GM19372 (cell line): ENCODE data around the gene SRR.
"Not testable (repeated sequence)": the region's sequence is repeated elsewhere in the genome, so short reads cannot be mapped to it uniquely, and the experiment has no call there.

ENCODE experiments used
- ATAC-seq: cut with Tn5 transposase; IDR thresholded peaks from one replicate; pipeline ENCODE4 v1.9.1; 2021; ENCODE audit warnings: mild to moderate bottlenecking, low read depth, moderate library complexity; ENCODE audit not compliant: unreplicated experiment

Gene SRR, protein sequence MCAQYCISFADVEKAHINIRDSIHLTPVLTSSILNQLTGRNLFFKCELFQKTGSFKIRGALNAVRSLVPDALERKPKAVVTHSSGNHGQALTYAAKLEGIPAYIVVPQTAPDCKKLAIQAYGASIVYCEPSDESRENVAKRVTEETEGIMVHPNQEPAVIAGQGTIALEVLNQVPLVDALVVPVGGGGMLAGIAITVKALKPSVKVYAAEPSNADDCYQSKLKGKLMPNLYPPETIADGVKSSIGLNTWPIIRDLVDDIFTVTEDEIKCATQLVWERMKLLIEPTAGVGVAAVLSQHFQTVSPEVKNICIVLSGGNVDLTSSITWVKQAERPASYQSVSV

DNA sequence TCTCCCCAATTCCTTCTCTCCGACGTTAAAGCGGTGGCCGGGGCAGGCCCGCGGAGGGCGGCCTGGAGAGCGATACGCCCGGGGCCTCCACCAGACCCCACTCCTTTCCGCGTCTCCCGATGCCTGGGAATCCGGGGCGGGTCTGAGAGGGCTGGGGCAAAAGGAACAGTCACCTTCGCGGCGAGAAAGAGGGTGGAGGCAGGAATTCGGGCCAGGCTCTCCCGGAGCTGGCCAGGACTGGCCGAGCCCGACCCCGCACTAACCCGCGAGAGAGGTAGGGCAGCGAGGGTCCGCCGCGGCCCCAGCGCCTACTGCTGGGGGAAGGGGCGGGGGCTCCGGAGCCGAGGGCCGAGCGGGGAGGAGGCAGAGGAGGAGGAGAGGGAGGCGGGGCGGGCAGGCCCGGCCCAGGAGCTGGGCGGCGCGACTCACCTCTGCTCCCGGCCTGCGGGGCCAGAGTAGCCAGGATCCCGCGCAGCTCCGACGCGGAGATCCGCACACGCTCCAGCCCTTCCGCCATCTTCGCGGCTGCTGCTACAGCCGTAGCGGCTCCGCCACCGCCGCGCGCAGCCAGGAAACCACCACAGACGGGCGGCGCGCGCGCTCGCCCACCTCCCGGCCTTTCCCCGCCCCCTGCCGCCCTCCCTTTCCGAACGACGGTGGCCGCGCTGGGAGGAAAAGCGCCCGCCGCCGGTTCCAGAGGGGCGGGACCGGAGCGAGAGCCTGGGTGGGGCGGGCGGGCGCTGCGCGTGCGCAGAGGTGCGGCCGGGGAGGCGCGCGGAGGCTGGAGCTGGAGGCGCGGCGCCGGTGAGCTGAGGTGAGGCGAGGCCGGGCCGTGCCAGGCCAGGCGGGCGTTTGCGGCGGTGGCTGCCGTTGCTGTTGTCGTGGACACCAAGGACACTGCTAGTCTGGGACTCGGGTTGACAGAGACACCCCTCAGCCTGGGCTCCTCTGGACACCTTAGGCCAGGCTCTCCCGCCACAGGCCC, at the start of gene SRR, which contains the start of gene SMG6:
Gene SRR, plus strand, starts transcription at position 747 of the 985 bp plus-strand sequence. CDS start 11,611 bp downstream, outside the sequence.
Gene SMG6, minus strand, starts transcription at position 582 of the 985 bp plus-strand sequence. Its CDS starts 65 bp downstream, at position 517.
- peak; percentile 76 for ATAC-seq

DNA sequence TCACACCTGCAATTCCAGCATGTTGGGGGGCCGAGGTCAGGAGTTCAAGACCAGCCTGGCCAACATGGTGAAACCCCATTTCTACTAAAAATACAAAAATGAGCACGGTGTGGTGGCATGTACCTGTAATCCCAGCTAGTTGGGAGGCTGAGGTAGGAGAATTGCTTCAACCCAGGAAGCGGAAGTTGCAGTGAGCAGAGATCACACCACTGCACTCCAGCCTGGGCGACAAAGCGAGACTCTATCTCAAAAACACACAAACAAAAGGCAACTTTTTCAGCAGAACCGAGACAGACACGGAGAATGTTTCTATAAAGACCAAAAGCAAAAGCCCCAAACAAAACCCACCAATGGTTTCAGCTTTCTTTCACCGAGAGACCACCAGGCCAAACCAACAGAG, 44.9 kb upstream of the SRR start:
- ATAC-seq: not testable (repeated sequence)

DNA sequence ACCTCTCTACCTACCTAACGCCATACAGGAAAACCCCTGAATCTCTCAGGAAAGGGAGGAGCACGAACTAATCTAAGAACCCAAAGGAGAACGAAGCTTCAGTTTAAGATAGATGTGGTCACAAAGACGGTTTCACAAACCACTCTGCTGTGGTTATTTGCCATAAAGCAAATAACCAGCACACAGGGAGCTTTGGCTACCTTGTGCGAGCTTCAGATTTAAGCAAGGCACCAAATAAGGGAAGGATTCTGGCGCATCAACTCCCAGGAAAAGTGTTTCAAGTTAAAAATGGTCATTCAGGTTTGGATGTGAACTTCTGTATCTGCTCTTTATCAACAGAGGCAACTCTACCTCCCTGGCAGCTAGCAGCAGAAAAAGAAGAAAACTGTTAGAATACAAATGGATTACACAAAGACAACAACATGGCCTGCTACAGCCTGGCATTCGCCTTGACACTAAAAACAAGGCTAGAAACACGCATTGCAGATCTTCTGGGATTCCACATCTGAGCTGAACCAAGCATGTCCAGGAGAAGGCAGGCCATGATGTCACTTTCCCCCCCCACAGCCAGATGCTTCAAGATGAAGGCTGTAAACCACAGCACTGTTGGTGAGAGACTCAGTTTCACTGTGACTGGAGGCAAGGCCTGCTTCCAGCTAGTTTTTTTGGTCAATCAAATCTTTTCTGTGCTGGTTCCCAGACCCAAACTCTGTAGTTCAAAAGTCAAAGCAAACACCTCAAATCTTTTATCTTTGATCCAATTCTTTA, 43.8 kb upstream of the SRR start:
- no peak for ATAC-seq

DNA sequence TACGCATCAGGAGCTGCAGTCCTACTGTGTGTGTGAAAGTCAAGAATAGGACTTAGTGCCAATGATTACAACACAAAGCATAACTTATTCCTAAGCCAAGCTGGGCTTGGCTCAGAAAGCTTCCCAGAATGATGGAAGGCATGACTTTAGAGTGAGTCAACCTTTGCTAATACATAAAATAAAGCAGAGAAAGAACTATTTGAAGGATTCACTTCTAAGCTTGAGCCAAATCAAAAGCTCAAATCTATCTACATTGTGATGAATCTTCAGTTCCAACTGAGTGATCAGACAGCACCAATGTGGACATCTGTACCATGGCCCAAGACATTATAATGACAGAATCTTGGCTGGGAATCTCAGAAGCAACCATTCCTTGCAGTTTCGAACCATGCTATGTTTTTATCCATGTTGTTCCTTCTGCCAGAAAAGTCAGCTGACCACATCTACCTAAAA, 41.6 kb upstream of the SRR start:
- ATAC-seq: no peak

DNA sequence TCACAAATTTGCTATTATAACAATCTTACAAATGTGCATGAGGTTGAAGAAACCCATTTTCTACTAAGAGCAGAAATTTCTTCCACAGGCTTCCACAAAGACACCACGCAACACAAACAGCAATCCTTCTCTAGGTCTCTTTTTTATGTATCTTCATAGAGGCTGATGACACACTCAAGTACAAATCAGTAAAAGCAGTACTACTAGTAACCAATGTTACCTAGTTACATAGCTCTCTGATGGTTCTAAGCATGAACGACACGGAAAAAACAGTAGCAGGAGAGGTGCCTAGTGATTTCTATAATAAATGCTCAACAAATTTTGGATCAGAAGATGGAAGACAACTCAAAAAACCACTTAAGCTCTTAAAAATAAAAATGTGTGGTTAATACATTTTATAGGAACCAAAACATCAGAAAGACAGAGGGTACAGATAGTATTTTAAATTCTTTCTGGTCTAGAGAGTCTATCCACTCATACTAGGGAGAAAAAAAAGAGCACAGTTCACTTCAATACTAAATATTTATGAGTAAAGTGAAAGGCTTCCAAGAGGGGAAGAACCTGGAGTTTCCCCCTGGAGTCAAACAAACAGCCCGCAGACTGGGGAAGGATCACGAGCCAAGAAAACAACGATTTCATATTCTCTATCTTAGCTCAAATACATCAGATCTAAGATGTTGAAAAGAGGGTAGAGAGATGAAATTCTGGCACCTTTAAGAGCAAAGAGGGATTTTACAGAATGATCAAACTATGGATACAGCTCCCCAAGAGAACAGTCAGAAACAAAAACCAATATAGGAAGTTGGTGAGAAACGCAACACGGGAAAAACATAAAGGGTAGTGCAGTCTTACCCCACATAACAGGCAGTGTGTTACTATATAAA, 40.3 kb upstream of the SRR start:
- ATAC-seq: no peak

DNA sequence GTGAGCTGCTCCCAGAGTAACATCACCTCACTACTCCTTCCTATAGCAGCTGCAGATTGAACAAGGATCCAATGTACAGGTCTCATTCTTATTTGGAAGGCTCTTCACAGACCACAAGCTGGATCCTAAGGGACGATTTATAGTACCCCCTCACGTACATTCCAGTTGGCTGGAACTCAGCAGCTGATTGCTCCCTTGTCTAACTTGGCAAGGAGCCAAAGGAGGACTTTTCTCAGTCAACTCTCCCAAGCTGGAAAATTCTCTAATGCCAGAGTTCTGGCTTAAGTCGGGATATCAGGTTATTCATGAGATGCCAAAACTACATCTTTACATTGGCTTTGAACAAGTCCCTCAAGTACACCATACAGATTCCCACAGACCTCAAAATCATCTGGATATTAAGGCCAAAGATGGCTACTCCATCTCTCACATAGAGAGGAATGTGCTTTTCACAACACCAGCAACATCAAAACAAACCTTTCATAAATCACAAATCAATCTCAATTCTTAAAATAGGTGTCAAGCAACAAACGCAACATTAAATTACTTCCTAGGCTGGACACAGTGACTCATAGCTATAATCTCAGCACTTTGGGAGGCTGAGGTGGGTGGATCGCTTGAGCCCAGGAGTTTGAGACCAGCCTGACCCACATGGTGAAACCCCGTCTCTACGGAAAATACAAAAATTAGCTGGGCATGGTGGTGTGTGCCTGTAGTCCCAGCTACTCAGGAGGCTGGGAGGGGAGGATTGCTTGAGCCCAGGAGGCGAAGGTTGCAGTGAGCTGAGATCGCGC, 39.5 kb upstream of the SRR start:
- ATAC-seq: no peak

DNA sequence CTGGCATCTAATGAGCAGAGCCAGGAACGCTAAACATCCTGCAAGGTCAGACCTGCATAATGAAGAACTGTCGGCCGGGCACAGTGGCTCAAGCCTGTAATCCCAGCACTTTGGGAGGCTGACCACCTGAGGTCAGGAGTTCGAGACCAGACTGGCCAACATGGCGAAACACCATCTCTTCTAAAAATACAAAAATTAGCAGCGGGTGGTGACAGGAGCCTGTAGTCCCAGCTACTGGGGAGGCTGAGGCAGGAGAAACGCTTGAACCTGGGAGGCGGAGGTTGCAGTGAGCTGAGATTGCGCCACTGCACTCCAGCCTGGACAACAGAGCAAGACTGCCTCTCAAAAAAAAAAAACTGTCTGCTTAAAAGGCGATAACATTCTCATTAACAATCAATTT, 38.6 kb upstream of the SRR start:
- ATAC-seq: not testable (repeated sequence)

DNA sequence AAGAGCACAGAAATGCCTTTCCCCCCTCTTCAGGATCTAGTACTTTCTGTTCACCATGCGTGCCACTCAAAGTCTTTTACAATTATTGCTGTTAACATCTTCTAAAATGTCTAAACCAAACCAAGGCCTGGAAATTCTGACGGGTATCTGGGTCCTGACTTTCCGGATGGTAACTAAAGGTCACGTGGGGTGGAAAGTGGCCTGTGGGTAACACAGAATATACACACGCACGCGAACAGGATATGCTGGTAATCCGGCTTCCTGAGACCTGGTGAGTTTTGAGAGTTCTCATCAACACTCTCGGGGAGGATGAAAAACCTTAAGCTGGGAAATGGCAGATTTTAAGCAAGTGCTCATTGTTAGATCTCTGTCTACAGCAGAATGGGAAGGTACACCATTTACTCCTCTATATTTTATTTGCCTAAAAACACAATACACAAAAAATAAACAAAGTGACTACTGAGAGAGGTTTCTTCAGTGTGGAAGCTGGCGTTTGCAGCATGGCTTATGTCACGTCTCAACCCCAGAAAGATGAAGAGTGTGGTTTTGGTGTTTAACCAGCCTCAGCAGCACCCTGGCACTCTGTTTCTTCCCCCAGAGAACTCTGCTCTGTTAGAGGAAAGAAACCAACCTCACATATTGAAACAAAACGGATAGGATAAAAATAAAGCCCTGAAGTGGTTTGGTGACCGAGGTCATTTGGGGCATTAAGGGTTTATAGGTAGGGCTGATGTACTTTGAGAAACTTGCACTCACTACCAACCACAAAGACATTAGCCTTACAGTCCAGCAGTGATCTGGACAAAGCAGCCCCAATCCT, 37.5 kb upstream of the SRR start:
- ATAC-seq: peak; percentile 50

DNA sequence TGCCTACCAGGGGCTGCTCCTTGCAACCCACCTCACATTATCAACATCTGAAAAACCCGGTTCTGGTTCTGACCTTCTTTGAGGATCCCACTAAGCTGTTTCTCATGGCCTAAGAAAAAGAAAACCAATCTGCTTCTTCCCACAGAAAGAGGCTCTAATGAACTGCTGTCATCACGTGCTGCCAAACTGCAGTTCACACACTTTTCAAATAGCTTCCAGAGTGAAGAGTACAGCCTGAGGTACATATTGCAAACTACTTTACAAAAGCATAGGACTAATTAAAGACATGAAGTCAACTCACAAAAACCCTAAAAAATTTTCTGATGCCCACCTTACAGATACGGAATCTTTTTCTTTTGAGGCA, 36.9 kb upstream of the SRR start:
- peak; percentile 13 for ATAC-seq

DNA sequence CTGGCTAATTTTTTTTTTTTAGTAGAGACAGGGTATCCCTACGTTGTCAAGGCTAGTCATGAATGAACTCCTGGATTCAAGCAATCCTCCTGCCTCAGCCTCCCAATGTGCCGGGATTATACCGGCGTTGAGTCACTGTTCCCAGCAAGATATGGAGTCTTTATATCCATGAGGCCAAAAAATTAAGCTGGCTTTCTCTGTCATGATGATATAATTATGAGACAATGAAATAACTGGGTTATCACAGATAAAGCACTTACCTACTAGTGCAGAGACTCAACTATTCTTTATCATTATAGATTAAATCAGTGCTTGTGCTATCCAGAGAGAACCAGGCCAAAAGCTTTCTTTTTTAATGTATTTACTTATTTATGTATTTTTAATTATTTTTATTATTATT, 36.4 kb upstream of the SRR start:
- ATAC-seq: no peak

DNA sequence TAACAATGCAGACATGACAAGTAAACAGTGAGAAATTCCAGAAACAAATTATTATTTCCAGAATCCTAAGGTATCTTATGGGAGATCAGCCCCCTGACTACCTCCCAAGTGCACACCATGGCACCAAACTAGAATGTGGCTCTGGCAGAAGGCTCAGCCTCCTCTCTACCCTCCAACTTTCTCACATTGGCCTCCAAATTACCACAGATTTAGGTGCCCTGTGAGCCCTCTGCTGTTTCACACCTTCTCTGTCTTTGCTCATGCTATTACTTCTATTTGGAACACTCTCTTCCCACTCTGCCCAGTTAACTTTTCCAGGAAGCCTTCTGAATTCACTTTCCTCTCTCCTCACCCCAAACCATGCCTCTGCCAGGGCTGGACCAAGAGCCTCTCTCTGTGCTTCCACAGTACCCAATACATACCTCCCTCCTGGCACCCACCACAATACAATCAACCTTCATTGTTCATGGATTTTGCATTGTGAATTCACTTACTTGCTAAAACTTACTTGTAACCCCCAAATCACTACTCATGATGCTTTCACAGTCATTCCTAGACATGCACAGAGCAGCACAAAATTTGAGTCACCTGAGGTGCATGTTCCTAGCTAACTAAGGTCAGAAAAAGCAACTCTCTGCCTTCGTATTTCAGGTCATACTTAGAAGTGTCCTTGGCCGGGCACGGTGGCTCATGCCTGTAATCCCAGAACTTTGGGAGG, 31.6 kb upstream of the SRR start:
- no peak for ATAC-seq

DNA sequence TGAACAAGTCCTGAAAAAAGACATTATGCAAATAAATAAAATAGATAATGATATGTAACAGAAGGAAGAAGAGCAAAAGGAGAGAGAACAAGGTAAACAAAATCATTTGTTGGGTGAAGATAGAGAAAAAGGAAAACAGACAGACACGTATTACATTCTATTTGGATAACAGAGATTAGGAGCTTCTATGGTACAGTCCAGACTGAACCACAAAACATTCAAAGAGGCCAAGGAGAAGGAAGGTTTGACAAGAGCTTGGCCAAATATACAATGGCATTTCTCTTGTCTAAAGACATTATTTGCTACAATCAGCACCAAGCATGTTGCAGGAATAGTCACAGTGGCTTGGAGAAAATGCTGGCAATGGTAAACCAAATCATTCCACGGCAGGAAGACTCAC, 29.3 kb upstream of the SRR start:
- ATAC-seq: no peak

DNA sequence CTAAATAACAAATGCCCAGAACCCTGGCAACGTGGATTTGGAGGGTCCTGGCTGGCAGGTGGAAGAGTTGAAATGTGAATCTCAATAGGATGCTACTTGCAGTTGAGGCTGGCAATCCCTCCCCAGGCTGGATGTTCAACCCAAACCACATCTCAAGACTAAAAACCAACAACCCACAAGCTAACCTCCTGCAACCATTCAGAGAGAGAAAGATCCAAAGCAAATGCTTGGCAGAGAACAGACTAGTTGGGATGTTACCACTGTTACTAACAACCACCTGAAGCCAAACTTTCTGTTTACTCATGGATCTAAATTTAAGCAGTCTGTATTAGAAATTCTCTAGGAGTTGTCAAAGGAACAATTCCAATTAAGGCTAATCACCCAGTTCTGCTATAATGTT, 28.0 kb upstream of the SRR start:
- no peak for ATAC-seq

DNA sequence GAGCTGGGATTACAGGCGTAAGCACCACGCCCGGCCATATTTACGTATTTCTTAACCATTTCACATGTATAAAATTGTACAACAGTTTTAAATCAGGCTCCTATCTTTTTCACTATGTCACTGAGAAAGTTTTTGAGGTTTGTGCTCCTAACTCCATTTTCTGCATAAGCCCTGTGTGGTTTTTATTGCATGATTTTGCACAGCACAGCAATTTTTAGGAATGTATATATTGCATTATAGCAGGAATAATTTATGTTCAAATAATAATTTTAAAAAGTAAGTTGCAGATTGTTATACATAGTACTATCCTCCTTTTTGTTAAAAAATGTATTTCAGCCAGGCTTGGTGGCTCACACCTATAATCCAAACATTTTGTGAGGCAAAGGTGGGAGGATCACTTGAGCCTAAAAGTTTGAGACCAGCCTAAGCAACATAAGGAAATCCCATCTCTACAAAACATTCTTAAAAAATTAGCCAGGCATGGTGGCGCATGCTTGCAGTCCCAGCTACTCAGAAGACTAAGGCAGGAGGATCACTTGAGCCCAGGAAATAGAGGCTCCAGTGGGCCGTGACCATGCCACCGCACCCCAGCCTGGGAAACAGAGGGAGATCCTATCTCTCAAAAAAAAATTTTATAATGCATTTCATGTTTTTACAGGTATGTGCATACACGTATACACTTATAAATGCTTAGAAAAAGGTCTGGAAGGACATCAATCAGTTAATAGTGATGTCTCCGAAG, 26.1 kb upstream of the SRR start:
- no peak for ATAC-seq

DNA sequence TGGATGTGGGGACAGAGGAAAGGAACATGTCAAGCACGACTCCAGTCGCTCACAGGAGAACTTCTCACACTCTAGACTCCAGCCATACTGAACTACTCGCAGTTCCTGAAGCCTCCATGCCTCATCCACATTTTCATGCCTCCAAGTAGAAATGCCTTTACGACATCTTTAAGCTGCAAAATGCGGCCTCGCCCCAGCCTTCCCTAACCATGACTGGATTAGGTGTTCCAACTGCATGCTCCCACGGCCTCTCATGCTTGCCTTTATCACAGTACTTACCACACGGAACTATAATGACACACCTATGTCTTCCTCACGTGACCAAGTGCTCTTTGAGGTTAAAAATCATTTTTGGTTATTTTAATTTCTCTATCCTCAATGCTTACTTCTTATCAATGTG, 24.0 kb upstream of the SRR start:
- ATAC-seq: no peak

DNA sequence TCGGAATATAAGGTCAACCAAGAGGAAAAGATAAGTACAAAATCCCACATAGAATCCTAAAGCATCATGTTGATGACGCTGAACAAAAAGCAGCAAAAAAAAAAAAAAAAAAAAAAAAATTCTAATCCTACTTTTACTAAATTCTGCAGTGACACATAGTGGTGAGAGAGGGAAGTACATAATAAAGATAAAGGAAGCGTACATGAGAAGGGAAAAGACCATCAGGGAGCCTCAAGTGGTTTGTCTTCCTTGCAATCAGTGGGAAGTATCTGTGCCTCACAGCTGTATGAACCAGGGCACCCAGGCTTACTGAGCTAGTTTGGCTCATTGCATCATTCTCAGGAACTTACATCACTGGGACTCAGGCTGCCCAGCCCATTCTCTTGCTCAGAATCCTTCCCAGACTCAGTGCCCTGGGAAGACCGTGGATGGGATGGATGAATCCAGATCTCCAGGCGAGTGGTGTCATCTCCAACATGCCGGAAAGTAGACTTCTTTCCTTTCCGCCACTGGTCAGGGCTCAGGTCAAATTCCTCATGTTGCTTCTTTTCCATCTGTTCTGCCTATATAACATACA, 21.4 kb upstream of the SRR start:
- ATAC-seq: no peak
